ENCODE results near the gene NCAPH2.
A peak's percentile ranks its signal among the peaks of the same experiment; 100 is the strongest.

The NCAPH2 gene

GRCh38 chr22:50526108-50526833, 18.2 kb downstream of the NCAPH2 start:
- peak; percentile 17 for TF ChIP-seq CTCF (IDR thresholded peaks at IDR 0.05; ENCODE audit: insufficient read depth, low read depth, low read length, missing control alignments)
- H3K4me3 ChIP-seq (ENCODE audit: low read length), result peak overlapping the region; percentile 82
- peak; percentile 78 for DNase-seq (ENCODE audit: low read depth)

- no peak for TF ChIP-seq CTCF (IDR thresholded peaks at IDR 0.05; ENCODE audit: insufficient read depth, low read depth, low read length, missing control alignments)
- peak; percentile 55 for DNase-seq (ENCODE audit: low read depth)
- peak overlapping the region; percentile 82 for H3K4me3 ChIP-seq (ENCODE audit: low read length)
These were observed 19.1 kb downstream of the NCAPH2 start for GRCh38 chr22:50526834-50527801.

GRCh38 chr22:50527921-50528681, 20.1 kb downstream of the NCAPH2 start:
- TF ChIP-seq CTCF (IDR thresholded peaks at IDR 0.05; ENCODE audit: insufficient read depth, low read depth, low read length, missing control alignments), result no peak
- no peak overlapping the region for H3K4me3 ChIP-seq (ENCODE audit: low read length)
- no peak for DNase-seq (ENCODE audit: low read depth)

- H3K4me3 ChIP-seq (ENCODE audit: low read length), result peak overlapping the region; percentile 49
- no peak for TF ChIP-seq CTCF (IDR thresholded peaks at IDR 0.05; ENCODE audit: insufficient read depth, low read depth, low read length, missing control alignments)
- DNase-seq (ENCODE audit: low read depth), result no peak
These were observed 20.8 kb downstream of the NCAPH2 start for GRCh38 chr22:50528682-50529415.

- H3K4me3 ChIP-seq (ENCODE audit: low read length), result peak overlapping the region; percentile 49
- DNase-seq (ENCODE audit: low read depth), result no peak
- TF ChIP-seq CTCF (IDR thresholded peaks at IDR 0.05; ENCODE audit: insufficient read depth, low read depth, low read length, missing control alignments), result no peak
These were observed 21.4 kb downstream of the NCAPH2 start for GRCh38 chr22:50529416-50529896.
